HUES64 (cell line): ENCODE measurements around the gene CDH13.

Source experiments
- H3K27ac ChIP-seq: 2 replicates; pipeline ENCODE4 v1.7.0; 2013; ENCODE audit warnings: low read depth, low read length, inconsistent platforms
- H3K27me3 ChIP-seq: 2 replicates; pipeline ENCODE4 v1.6.1; 2013; ENCODE audit warnings: mild to moderate bottlenecking, low read length; ENCODE audit not compliant: insufficient read depth
- H3K36me3 ChIP-seq: 2 replicates; pipeline ENCODE4 v1.6.1; 2013; ENCODE audit warnings: mild to moderate bottlenecking, low read length; ENCODE audit not compliant: insufficient read depth
- H3K4me1 ChIP-seq: 2 replicates; pipeline ENCODE4 v1.6.1; 2013; ENCODE audit warnings: mild to moderate bottlenecking, low read length, moderate library complexity; ENCODE audit not compliant: insufficient read depth
- H3K4me3 ChIP-seq: 2 replicates; pipeline ENCODE4 v1.5.1; 2013; ENCODE audit warnings: mild to moderate bottlenecking, low read length, moderate library complexity
- H3K9ac ChIP-seq: 2 replicates; pipeline ENCODE4 v1.6.1; 2013; ENCODE audit warnings: mild to moderate bottlenecking, low read depth, low read length
- H3K9me3 ChIP-seq: 2 replicates; pipeline ENCODE4 v1.6.1; 2013; ENCODE audit warnings: low read depth, low read length; ENCODE audit not compliant: insufficient read depth
- whole genome bisulfite sequencing: fragments of 150-250, 120-280 bp; methylation state at CpG from one replicate; pipeline ENCODE4 v1.1.7; 2013; ENCODE audit warnings: missing lambda C conversion rate; 5-methylcytosine and 5-hydroxymethylcytosine counted together

CDH13 gene

GRCh38 chr16:83813823-83814658 lies 1187.3 kb downstream of the CDH13 start:
- Histone ChIP-seq H3K9ac (peak overlapping the region; percentile 37; the same call in 1 of the 2 replicates), H3K4me3 (no peak overlapping the region), H3K27ac (peak overlapping the region; percentile 54)

GRCh38 chr16:83814659-83814985 lies 1187.9 kb downstream of the CDH13 start:
- H3K4me1 ChIP-seq: peaks cover 28% of the 10 kb centered on the region
- peak overlapping the region; percentile 37; the same call in 1 of the 2 replicates for H3K9ac ChIP-seq
- no peak overlapping the region for H3K4me3 ChIP-seq
- H3K9me3 ChIP-seq: no peaks in the 10 kb centered on the region
- peak overlapping the region; percentile 47; the same call in 1 of the 2 replicates for H3K27ac ChIP-seq
- peaks cover 34% of the 10 kb centered on the region for H3K36me3 ChIP-seq
- H3K27me3 ChIP-seq: no peaks in the 10 kb centered on the region
- 89% methylated on average over 4 of the region's 4 CpGs for WGBS

More at GRCh38 chr16:83813823-83814658, 1187.3 kb downstream of the CDH13 start:
- peaks cover 30% of the 10 kb centered on the region for H3K4me1 ChIP-seq
- 81% methylated on average over 13 of the region's 13 CpGs for WGBS
- H3K27me3 ChIP-seq: no peaks in the 10 kb centered on the region
- H3K36me3 ChIP-seq: peaks cover 35% of the 10 kb centered on the region
- no peaks in the 10 kb centered on the region for H3K9me3 ChIP-seq

GRCh38 chr16:83817022-83817421 lies 1190.3 kb downstream of the CDH13 start:
- H3K4me1 ChIP-seq: peaks cover 25% of the 10 kb centered on the region
- H3K36me3 ChIP-seq: peaks cover 11% of the 10 kb centered on the region
- H3K4me3 ChIP-seq: no peak overlapping the region
- no peak overlapping the region for H3K27ac ChIP-seq
- H3K9me3 ChIP-seq: no peaks in the 10 kb centered on the region
- WGBS: 94% methylated on average over 12 of the region's 12 CpGs
- no peaks in the 10 kb centered on the region for H3K27me3 ChIP-seq
- H3K9ac ChIP-seq: no peak overlapping the region

GRCh38 chr16:83818276-83818675 lies 1191.5 kb downstream of the CDH13 start:
- Histone ChIP-seq H3K36me3 (no peaks in the 10 kb centered on the region), H3K9ac (no peak overlapping the region), H3K4me3 (no peak overlapping the region), H3K27me3 (no peaks in the 10 kb centered on the region), H3K9me3 (no peaks in the 10 kb centered on the region), H3K4me1 (peaks cover 18% of the 10 kb centered on the region), H3K27ac (no peak overlapping the region)
- 94% methylated on average over 5 of the region's 5 CpGs for WGBS

GRCh38 chr16:83819361-83819760 lies 1192.6 kb downstream of the CDH13 start:
- Histone ChIP-seq H3K27me3 (no peaks in the 10 kb centered on the region), H3K36me3 (no peaks in the 10 kb centered on the region), H3K9me3 (no peaks in the 10 kb centered on the region), H3K4me1 (peaks cover 11% of the 10 kb centered on the region), H3K27ac (no peak overlapping the region), H3K9ac (no peak overlapping the region), H3K4me3 (no peak overlapping the region)
- 57% methylated on average over 6 of the region's 8 CpGs for WGBS

GRCh38 chr16:83826146-83826913 lies 1199.6 kb downstream of the CDH13 start:
- Histone ChIP-seq H3K36me3 (no peaks in the 10 kb centered on the region), H3K4me1 (peaks cover 11% of the 10 kb centered on the region; the same call in 1 of the 2 replicates), H3K9me3 (no peaks in the 10 kb centered on the region), H3K4me3 (no peak overlapping the region), H3K27ac (no peak overlapping the region), H3K9ac (no peak overlapping the region), H3K27me3 (no peaks in the 10 kb centered on the region)
- WGBS: 51% methylated on average over 21 of the region's 21 CpGs

GRCh38 chr16:83830091-83830768 lies 1203.5 kb downstream of the CDH13 start:
- Histone ChIP-seq H3K9me3 (peaks cover 5% of the 10 kb centered on the region; the same call in 1 of the 2 replicates), H3K36me3 (no peaks in the 10 kb centered on the region), H3K27ac (no peak overlapping the region), H3K4me1 (peaks cover 10% of the 10 kb centered on the region; the same call in 1 of the 2 replicates), H3K4me3 (no peak overlapping the region), H3K27me3 (no peaks in the 10 kb centered on the region), H3K9ac (no peak overlapping the region)
- WGBS: 91% methylated on average over 33 of the region's 33 CpGs

GRCh38 chr16:83830769-83831455 lies 1204.1 kb downstream of the CDH13 start:
- Histone ChIP-seq H3K4me1 (peaks cover 17% of the 10 kb centered on the region), H3K4me3 (no peak overlapping the region), H3K27ac (no peak overlapping the region), H3K27me3 (no peaks in the 10 kb centered on the region), H3K9me3 (peaks cover 5% of the 10 kb centered on the region; the same call in 1 of the 2 replicates), H3K9ac (no peak overlapping the region), H3K36me3 (no peaks in the 10 kb centered on the region)
- 85% methylated on average over 11 of the region's 13 CpGs for WGBS

GRCh38 chr16:83831456-83831987 lies 1204.8 kb downstream of the CDH13 start:
- H3K27ac ChIP-seq: no peak overlapping the region

GRCh38 chr16:83833921-83834320 lies 1207.2 kb downstream of the CDH13 start:
- Histone ChIP-seq H3K9me3 (peaks cover 5% of the 10 kb centered on the region; the same call in 1 of the 2 replicates), H3K4me3 (no peak overlapping the region), H3K4me1 (peaks cover 31% of the 10 kb centered on the region), H3K36me3 (no peaks in the 10 kb centered on the region), H3K9ac (no peak overlapping the region), H3K27ac (no peak overlapping the region), H3K27me3 (no peaks in the 10 kb centered on the region)
- WGBS: 90% methylated on average over 2 of the region's 2 CpGs

More at GRCh38 chr16:83831456-83831987, 1204.8 kb downstream of the CDH13 start:
- peaks cover 5% of the 10 kb centered on the region; the same call in 1 of the 2 replicates for H3K9me3 ChIP-seq
- no peak overlapping the region for H3K9ac ChIP-seq
- H3K36me3 ChIP-seq: no peaks in the 10 kb centered on the region
- no peak overlapping the region for H3K4me3 ChIP-seq
- H3K4me1 ChIP-seq: peaks cover 23% of the 10 kb centered on the region
- H3K27me3 ChIP-seq: no peaks in the 10 kb centered on the region
- WGBS: 83% methylated on average over 5 of the region's 5 CpGs
